Cerebellar cortex (tissue), 1 donor: ENCODE measurements around the gene BTBD9.

Experiments used
- DNase-seq: peaks from one replicate; pipeline ENCODE4 v3.0.0-alpha.2; 2015; ENCODE audit warnings: low spot score

The BTBD9 gene

GRCh38 chr6:38481211-38481836, 158.4 kb downstream of the BTBD9 start:
- no peak for DNase-seq

GRCh38 chr6:38480036-38480435, 159.7 kb downstream of the BTBD9 start:
- DNase-seq, result no peak

- DNase-seq, result no peak
These were observed 160.4 kb downstream of the BTBD9 start for GRCh38 chr6:38479331-38479730.

GRCh38 chr6:38477680-38478260, 162.0 kb downstream of the BTBD9 start:
- no peak for DNase-seq

- no peak for DNase-seq
These were observed 162.8 kb downstream of the BTBD9 start for GRCh38 chr6:38476888-38477287.

GRCh38 chr6:38476141-38476540, 163.6 kb downstream of the BTBD9 start:
- no peak for DNase-seq

GRCh38 chr6:38470548-38470947, 169.2 kb downstream of the BTBD9 start:
- no peak for DNase-seq

- no peak for DNase-seq
These were observed 172.2 kb downstream of the BTBD9 start for GRCh38 chr6:38467566-38467965.

- no peak for DNase-seq
These were observed 179.5 kb downstream of the BTBD9 start for GRCh38 chr6:38460186-38460585.

GRCh38 chr6:38459291-38459690, 180.4 kb downstream of the BTBD9 start:
- DNase-seq, result no peak

GRCh38 chr6:38453861-38454260, 185.9 kb downstream of the BTBD9 start:
- DNase-seq, result no peak

GRCh38 chr6:38452816-38453660, 186.7 kb downstream of the BTBD9 start:
- DNase-seq, result no peak

- no peak for DNase-seq
These were observed 189.0 kb downstream of the BTBD9 start for GRCh38 chr6:38450717-38451116.

- DNase-seq, result no peak
These were observed 193.8 kb downstream of the BTBD9 start for GRCh38 chr6:38445925-38446324.

GRCh38 chr6:38445336-38445735, 194.4 kb downstream of the BTBD9 start:
- no peak for DNase-seq

- DNase-seq, result no peak
These were observed 196.2 kb downstream of the BTBD9 start for GRCh38 chr6:38443352-38444144.

GRCh38 chr6:38438097-38438496, 201.6 kb downstream of the BTBD9 start:
- DNase-seq, result no peak

- DNase-seq, result no peak
These were observed 202.8 kb downstream of the BTBD9 start for GRCh38 chr6:38436726-38437465.

GRCh38 chr6:38435330-38435729, 204.4 kb downstream of the BTBD9 start:
- DNase-seq, result no peak

GRCh38 chr6:38434051-38434450, 205.7 kb downstream of the BTBD9 start:
- no peak for DNase-seq

- DNase-seq, result no peak
These were observed 207.2 kb downstream of the BTBD9 start for GRCh38 chr6:38432479-38432878.

GRCh38 chr6:38432079-38432478, 207.7 kb downstream of the BTBD9 start:
- no peak for DNase-seq
